Endothelial cell of umbilical vein (primary cell): ENCODE measurements around the gene LECT2. TPM values are rescaled to one million over a fixed set of nuclear protein-coding genes. Genes with fewer than 3 reads are reported as not detected.

Experiments
- BruUV-seq: library from RNA; stranded (reverse); fragments of 400-500 nt; replicated peaks from 2 replicates; lab custom pipeline; 2021; lab: Mats Ljungman, UMichigan
- CTCF ChIA-PET: fragments of 300-600, 350-600 bp; sonication (Branson Sonifier 250); formaldehyde crosslinking; loops from one replicate; lab custom pipeline; 2021; ENCODE audit warnings: antibody characterized with exemption, inconsistent platforms; lab: Charles Lee
- POLR2A ChIA-PET: fragments of 300-600, 350-600 bp; sonication (Branson Sonifier 250); formaldehyde crosslinking; loops from one replicate; lab custom pipeline; 2021; ENCODE audit warnings: antibody characterized with exemption, inconsistent platforms; lab: Charles Lee
- DNase-seq: peaks from one replicate; pipeline ENCODE4 v3.0.0-alpha.2; 2011; ENCODE audit warnings: low read depth, low spot score
- FAIRE-seq: peaks from 2 replicates; lab custom pipeline; 2011; peaks lifted over from hg19 to GRCh38; lab: Jason Lieb, UNC
- H2AFZ ChIP-seq: 2 replicates; pipeline ENCODE4 v1.6.0; 2012; ENCODE audit warnings: low read depth, low read length, control low read depth, inconsistent platforms
- H3K27ac ChIP-seq: 2 replicates; pipeline ENCODE4 v1.5.1; 2011; ENCODE audit warnings: low read depth, mild to moderate bottlenecking, control low read depth, low read length, moderate library complexity; ENCODE audit not compliant: insufficient read depth
- H3K27me3 ChIP-seq, 2 experiments: 2 replicates each; pipeline versions ENCODE4 v1.6.0 to v1.6.1; 2011; ENCODE audit warnings: low read length in 2 of 2, mixed read lengths in 1 of 2; ENCODE audit not compliant: control insufficient read depth in 2 of 2, insufficient read depth in 2 of 2
- H3K36me3 ChIP-seq, 2 experiments: 2 replicates in 1 of 2; 3 replicates in 1 of 2; pipeline ENCODE4 v1.5.1; 2011; ENCODE audit warnings: low read length in 2 of 2, mild to moderate bottlenecking in 1 of 2, moderate library complexity in 1 of 2; ENCODE audit not compliant: control insufficient read depth in 2 of 2, insufficient read depth in 2 of 2; ENCODE audit errors: extremely low read depth in 1 of 2
- H3K4me1 ChIP-seq: 3 replicates; pipeline ENCODE4 v1.5.1; 2011; ENCODE audit warnings: mild to moderate bottlenecking, low read length; ENCODE audit not compliant: control insufficient read depth, insufficient read depth; ENCODE audit errors: extremely low read depth
- H3K4me2 ChIP-seq: 2 replicates; pipeline ENCODE4 v1.6.1; 2011; ENCODE audit warnings: low read length, control low read depth, mixed read lengths; ENCODE audit not compliant: insufficient read depth
- H3K4me3 ChIP-seq, 3 experiments: fragments of 200-600 bp in 1 of 3; sonication (generic), shearing (Covaris generic) in 1 of 3; replicated peaks in 1 of 3; 2 replicates each; pipeline ENCODE4 v1.5.1; 2011 to 2016; ENCODE audit warnings: control low read depth in 3 of 3, low read length in 3 of 3, mild to moderate bottlenecking in 2 of 3, inconsistent platforms in 1 of 3, low read depth in 1 of 3, moderate library complexity in 1 of 3; ENCODE audit not compliant: insufficient read depth in 1 of 3
- H3K79me2 ChIP-seq: 2 replicates; pipeline ENCODE4 v1.6.0; 2012; ENCODE audit warnings: low read length, inconsistent platforms; ENCODE audit not compliant: control insufficient read depth, insufficient read depth
- H3K9ac ChIP-seq: replicated peaks from 2 replicates; pipeline ENCODE3; 2011; ENCODE audit warnings: low read length, control low read depth; ENCODE audit not compliant: insufficient read depth; ENCODE audit errors: extremely low read depth
- H3K9me1 ChIP-seq: replicated peaks from 3 replicates; pipeline ENCODE4 v1.6.0; 2011; ENCODE audit warnings: mild to moderate bottlenecking, low read length; ENCODE audit not compliant: control insufficient read depth, insufficient read depth; ENCODE audit errors: extremely low read depth
- H3K9me3 ChIP-seq: replicated peaks from 2 replicates; pipeline ENCODE4 v1.5.1; 2012; ENCODE audit warnings: low read length, inconsistent platforms; ENCODE audit not compliant: control insufficient read depth, insufficient read depth
- H4K20me1 ChIP-seq: replicated peaks from 2 replicates; pipeline ENCODE3; 2011; ENCODE audit warnings: mild to moderate bottlenecking, low read length; ENCODE audit not compliant: control insufficient read depth, insufficient read depth; ENCODE audit errors: extremely low read depth
- CTCF ChIP-seq, 2 donors: IDR thresholded peaks; 1 replicate in 1 of 2; 2 replicates in 1 of 2; pipeline ENCODE4 v1.5.1; 2011; ENCODE audit warnings: low read length in 2 of 2, mild to moderate bottlenecking in 2 of 2, moderate library complexity in 2 of 2, control low read depth in 1 of 2, inconsistent platforms in 1 of 2, low read depth in 1 of 2; ENCODE audit not compliant: insufficient read depth in 1 of 2; ENCODE audit errors: extremely low read depth in 1 of 2
- EZH2 ChIP-seq: IDR thresholded peaks from 2 replicates; pipeline ENCODE4 v1.6.1; 2012; ENCODE audit warnings: borderline replicate concordance, low read depth, mild to moderate bottlenecking, moderate library complexity, low read length, inconsistent platforms; ENCODE audit not compliant: severe bottlenecking
- FOS ChIP-seq: IDR thresholded peaks from 2 replicates; pipeline ENCODE4 v1.6.1; 2011; ENCODE audit warnings: mild to moderate bottlenecking, low read length, moderate library complexity, borderline replicate concordance; ENCODE audit not compliant: insufficient read depth
- MAX ChIP-seq: IDR thresholded peaks from 2 replicates; pipeline ENCODE4 v1.6.1; 2011; ENCODE audit not compliant: insufficient read depth, insufficient read length
- POLR2AphosphoS5 ChIP-seq: IDR thresholded peaks from 2 replicates; pipeline ENCODE4 v1.6.1; 2012; ENCODE audit warnings: low read depth, mild to moderate bottlenecking, control low read depth, low read length, moderate library complexity; ENCODE audit not compliant: insufficient read depth
- dilution Hi-C: fragments of 300-500 bp; cut with MboI; formaldehyde crosslinking; loops from one replicate; pipeline ENCODE4 v1.15.0; 2019; ENCODE audit warnings: low sequenced_read_pairs; ENCODE audit not compliant: extremely low pct_ligation_motif_present
- intact Hi-C: fragments of 100-400 bp; cut with micrococcal nuclease; formaldehyde crosslinking; loops from one replicate; pipeline ENCODE4 v1.10.0; 2022
- polyA plus RNA-seq, 4 experiments: library from polyadenylated mRNA; depleted of rRNA in 3 of 4; stranded (reverse) in 3 of 4; unstranded in 1 of 4; fragments of >200 nt; gene quantifications; 2 replicates each; pipeline versions ENCODE4 v1.2.1 to v1.2.3, GENCODE V29; 2011 to 2012; ENCODE audit warnings: missing spikeins in 1 of 4
- total RNA-seq: library from RNA; stranded (reverse); gene quantifications from 2 replicates; pipeline ENCODE4 v1.2.3, GENCODE V29; 2021

LECT2 gene
- total and polyA plus RNA-seq, 2 donors (not counting 3 experiments of a cell fraction or from before 2014, with no cell fraction given): not detected

DNA sequence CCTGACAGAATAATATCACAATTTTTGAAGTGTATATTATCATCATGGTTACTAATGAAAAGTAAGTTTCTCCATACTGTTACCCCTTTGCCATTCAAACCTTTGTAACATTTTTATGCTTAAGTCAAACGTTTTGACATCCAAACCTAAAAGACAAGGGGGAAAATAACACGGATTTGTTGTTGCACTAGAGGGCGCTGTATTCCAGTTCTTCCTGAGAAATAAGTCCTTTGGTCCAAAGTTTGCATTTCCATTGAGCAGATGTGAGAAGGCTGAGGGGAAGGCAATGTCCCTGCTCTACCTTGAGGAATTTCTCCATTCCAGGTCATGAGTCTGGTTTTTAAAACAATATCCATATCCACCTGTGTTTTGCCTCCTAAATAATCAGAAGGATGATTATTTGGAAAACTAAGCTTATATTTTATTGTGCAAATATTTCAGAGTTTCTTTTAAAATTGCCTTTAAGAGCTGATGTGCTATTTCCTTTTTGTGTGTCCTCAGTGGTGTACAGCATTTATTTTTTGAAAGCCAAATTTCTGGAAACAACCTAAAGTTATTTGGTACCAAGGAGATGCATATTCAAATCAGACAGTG lies 9.7 kb downstream of the LECT2 start:
- peak; percentile 58 to 60 for TF ChIP-seq CTCF (IDR thresholded peaks at IDR 0.05; ENCODE audit: extremely low read depth in 1 of 2, insufficient read depth in 1 of 2, low read depth in 1 of 2, low read length in 2 of 2)
- TF ChIP-seq POLR2AphosphoS5: no peak
- no peak for TF ChIP-seq MAX
- no peak for TF ChIP-seq FOS
- no peak for TF ChIP-seq EZH2
- Histone ChIP-seq H2AFZ (no peak overlapping the region), H3K4me1 (no peaks in the 10 kb centered on the region), H3K27me3 (peaks cover 4 to 20% of the 10 kb centered on the region in 2 experiments), H3K4me2 (no peak overlapping the region), H3K9me1 (no peaks in the 10 kb centered on the region), H3K27ac (no peak overlapping the region), H3K79me2 (no peaks in the 10 kb centered on the region), H3K4me3 (no peak overlapping the region), H4K20me1 (no peaks in the 10 kb centered on the region), H3K36me3 (no peaks in the 10 kb centered on the region), H3K9ac (no peak overlapping the region), H3K9me3 (no peaks in the 10 kb centered on the region)
- ChIA-PET POLR2A (no interaction called here), CTCF (interaction anchor here (0.6 to 2.5 kb wide), 51 partner anchors 8 to 267 kb away, joined by 3 to 117 read pairs (median 4); partner anchors contain the start of genes LECT2 and TGFBI)
- peak; percentile 71 for DNase-seq
- dilution Hi-C loops: no loop called here
- intact Hi-C loops: loop anchor here (1.0 to 2.0 kb wide), 7 partner anchors 32 to 267 kb away; no protein-coding TSS in a partner anchor
- no TSS peak for BruUV-seq
- FAIRE-seq: peak; percentile 83
